Hepatocyte (in vitro differentiated cells): ENCODE results near the gene BEST1. TPM values are rescaled to one million over a fixed set of nuclear protein-coding genes. Genes with fewer than 3 reads are reported as not detected.
A peak's percentile ranks its signal among the peaks of the same experiment; 100 is the strongest.

Experiments
- DNase-seq: peaks from one replicate; pipeline ENCODE4 v3.0.0-alpha.2; 2016; ENCODE audit warnings: low spot score
- H2AFZ ChIP-seq: fragments of 200-600 bp; sonication (generic); 2 replicates; pipeline ENCODE4 v1.6.0; 2016; ENCODE audit warnings: antibody characterized with exemption, mild to moderate bottlenecking
- H3K27ac ChIP-seq: fragments of 200-600 bp; sonication (generic); 2 replicates; pipeline ENCODE4 v1.5.1; 2016; ENCODE audit warnings: mild to moderate bottlenecking
- H3K27me3 ChIP-seq: fragments of 200-600 bp; sonication (generic); 2 replicates; pipeline ENCODE4 v1.6.1; 2016
- H3K36me3 ChIP-seq: fragments of 200-600 bp; sonication (generic); replicated peaks from 2 replicates; pipeline ENCODE4 v1.5.1; 2016; ENCODE audit warnings: low read depth; ENCODE audit not compliant: insufficient read depth
- H3K4me1 ChIP-seq: fragments of 200-600 bp; sonication (generic); 2 replicates; pipeline ENCODE4 v1.5.1; 2016; ENCODE audit warnings: mild to moderate bottlenecking, moderate library complexity; ENCODE audit not compliant: insufficient read depth
- H3K4me2 ChIP-seq: fragments of 200-600 bp; sonication (generic); 2 replicates; pipeline ENCODE4 v1.6.0; 2016
- H3K4me3 ChIP-seq: fragments of 200-600 bp; sonication (generic); 2 replicates; pipeline ENCODE4 v1.5.1; 2016; ENCODE audit warnings: mild to moderate bottlenecking
- H3K79me2 ChIP-seq: fragments of 200-600 bp; sonication (generic); 2 replicates; pipeline ENCODE4 v1.6.0; 2017; ENCODE audit warnings: mild to moderate bottlenecking
- H3K9me2 ChIP-seq: fragments of 200-600 bp; sonication (generic); replicated peaks from 2 replicates; pipeline ENCODE4 v1.6.0; 2017; ENCODE audit warnings: mild to moderate bottlenecking; ENCODE audit not compliant: insufficient read depth
- H3K9me3 ChIP-seq: fragments of 200-600 bp; sonication (generic); 2 replicates; pipeline ENCODE4 v1.5.1; 2016; ENCODE audit warnings: low read depth, mild to moderate bottlenecking
- H4K20me1 ChIP-seq: fragments of 200-600 bp; sonication (generic); 2 replicates; pipeline ENCODE4 v1.6.0; 2016; ENCODE audit warnings: mild to moderate bottlenecking; ENCODE audit not compliant: insufficient read depth, poor library complexity, severe bottlenecking
- CTCF ChIP-seq: fragments of 200-600 bp; sonication (generic); IDR thresholded peaks from 2 replicates; pipeline ENCODE4 v1.5.1; 2016; ENCODE audit warnings: antibody characterized with exemption, mild to moderate bottlenecking; ENCODE audit not compliant: poor library complexity
- EZH2 ChIP-seq: fragments of 200-600 bp; sonication (generic); IDR thresholded peaks from 2 replicates; pipeline ENCODE4 v1.6.1; 2016; ENCODE audit warnings: antibody characterized with exemption, mild to moderate bottlenecking, borderline replicate concordance
- EZH2phosphoT487 ChIP-seq: fragments of 200-600 bp; sonication (generic); IDR thresholded peaks from one replicate; pipeline ENCODE4 v1.6.1; 2018; ENCODE audit warnings: antibody characterized with exemption, mild to moderate bottlenecking, low read depth, moderate library complexity; ENCODE audit not compliant: unreplicated experiment, severe bottlenecking
- WGBS: methylation state at CpG from one replicate; pipeline ENCODE4 v1.1.6; 2016; ENCODE audit warnings: low lambda C conversion rate; ENCODE audit errors: missing lambda C conversion rate; 5-methylcytosine and 5-hydroxymethylcytosine counted together
- polyA plus RNA-seq: library from polyadenylated mRNA; unstranded; fragments of >200 nt; fragmentation: Nextera tagmentation; extraction: Ambion mirVana; gene quantifications from 2 replicates; pipeline ENCODE4 v1.2.1, GENCODE V29; 2016
- total RNA-seq: library from RNA; depleted of rRNA; stranded (reverse); fragments of >200 nt; gene quantifications from 2 replicates; pipeline ENCODE4 v1.2.3, GENCODE V29; 2014

BEST1 gene
- total and polyA plus RNA-seq, 2 experiments from 2014 or later: 3.5 to 5.7 TPM

- 65% methylated on average over 3 of the region's 3 CpGs for WGBS
- no peak overlapping the region for H3K4me3 ChIP-seq
- no peaks in the 10 kb centered on the region for H3K79me2 ChIP-seq
- peaks cover 22% of the 10 kb centered on the region for H3K4me1 ChIP-seq
- no peaks in the 10 kb centered on the region for H4K20me1 ChIP-seq
- no peaks in the 10 kb centered on the region for H3K36me3 ChIP-seq
- no peaks in the 10 kb centered on the region for H3K9me2 ChIP-seq
- no peak overlapping the region for H2AFZ ChIP-seq
- no peak overlapping the region for H3K4me2 ChIP-seq
- no peaks in the 10 kb centered on the region for H3K9me3 ChIP-seq
- TF ChIP-seq EZH2phosphoT487 (no peak), CTCF (no peak), EZH2 (no peak)
- DNase-seq: no peak
- peak overlapping the region; percentile 15 for H3K27ac ChIP-seq
- H3K27me3 ChIP-seq: no peaks in the 10 kb centered on the region
Measured at GRCh38 chr11:61994981-61995380, 44.8 kb downstream of the BEST1 start.

- TF ChIP-seq CTCF (no peak), EZH2 (no peak), EZH2phosphoT487 (no peak)
- Histone ChIP-seq H3K27me3 (no peaks in the 10 kb centered on the region), H3K36me3 (no peaks in the 10 kb centered on the region), H2AFZ (no peak overlapping the region), H3K4me1 (peaks cover 41% of the 10 kb centered on the region), H4K20me1 (no peaks in the 10 kb centered on the region), H3K79me2 (no peaks in the 10 kb centered on the region), H3K9me3 (no peaks in the 10 kb centered on the region), H3K27ac (no peak overlapping the region), H3K9me2 (no peaks in the 10 kb centered on the region), H3K4me2 (no peak overlapping the region), H3K4me3 (no peak overlapping the region)
- 89% methylated on average over 4 of the region's 4 CpGs for WGBS
- DNase-seq: no peak
Measured at GRCh38 chr11:61996933-61997332, 46.8 kb downstream of the BEST1 start.

GRCh38 chr11:61999141-61999975, 49.2 kb downstream of the BEST1 start:
- H3K27ac ChIP-seq: peak overlapping the region; percentile 92

More at GRCh38 chr11:61999141-61999975, 49.2 kb downstream of the BEST1 start:
- H3K4me1 ChIP-seq: peaks cover 46% of the 10 kb centered on the region
- DNase-seq: peak; percentile 67
- H3K79me2 ChIP-seq: no peaks in the 10 kb centered on the region
- TF ChIP-seq CTCF: no peak
- TF ChIP-seq EZH2phosphoT487: no peak
- no peak for TF ChIP-seq EZH2
- WGBS: 68% methylated on average over 7 of the region's 7 CpGs
- no peaks in the 10 kb centered on the region for H3K36me3 ChIP-seq
- no peaks in the 10 kb centered on the region for H3K9me2 ChIP-seq
- H2AFZ ChIP-seq: no peak overlapping the region
- H3K4me2 ChIP-seq: peak overlapping the region; percentile 50
- H3K4me3 ChIP-seq: no peak overlapping the region
- no peaks in the 10 kb centered on the region for H3K9me3 ChIP-seq
- H4K20me1 ChIP-seq: no peaks in the 10 kb centered on the region
- H3K27me3 ChIP-seq: no peaks in the 10 kb centered on the region
